GM10248 (cell line): Measurements from ENCODE around the gene OSMR.

Experiments used
- CTCF ChIA-PET: fragments of 300-600 bp; sonication (Branson Sonifier 250); formaldehyde crosslinking; extraction: SDS; loops from one replicate; lab custom pipeline; 2021; ENCODE audit warnings: antibody characterized with exemption; lab: Yijun Ruan, JAX
- POLR2A ChIA-PET: fragments of 350-650 bp; sonication (Branson Sonifier 250); formaldehyde crosslinking; extraction: SDS; loops from one replicate; lab custom pipeline; 2020; ENCODE audit warnings: antibody characterized with exemption; lab: Yijun Ruan, JAX
- DNase-seq: peaks from one replicate; pipeline ENCODE4 v3.0.0; 2012; ENCODE audit errors: extremely low spot score
- TF ChIP-seq, protein P1 (sequence below): IDR thresholded peaks from 2 replicates; pipeline ENCODE4 v1.5.1; 2012; ENCODE audit warnings: mild to moderate bottlenecking, low read depth; ENCODE audit errors: extremely low read depth, missing control alignments, control extremely low read depth

Gene OSMR

DNA sequence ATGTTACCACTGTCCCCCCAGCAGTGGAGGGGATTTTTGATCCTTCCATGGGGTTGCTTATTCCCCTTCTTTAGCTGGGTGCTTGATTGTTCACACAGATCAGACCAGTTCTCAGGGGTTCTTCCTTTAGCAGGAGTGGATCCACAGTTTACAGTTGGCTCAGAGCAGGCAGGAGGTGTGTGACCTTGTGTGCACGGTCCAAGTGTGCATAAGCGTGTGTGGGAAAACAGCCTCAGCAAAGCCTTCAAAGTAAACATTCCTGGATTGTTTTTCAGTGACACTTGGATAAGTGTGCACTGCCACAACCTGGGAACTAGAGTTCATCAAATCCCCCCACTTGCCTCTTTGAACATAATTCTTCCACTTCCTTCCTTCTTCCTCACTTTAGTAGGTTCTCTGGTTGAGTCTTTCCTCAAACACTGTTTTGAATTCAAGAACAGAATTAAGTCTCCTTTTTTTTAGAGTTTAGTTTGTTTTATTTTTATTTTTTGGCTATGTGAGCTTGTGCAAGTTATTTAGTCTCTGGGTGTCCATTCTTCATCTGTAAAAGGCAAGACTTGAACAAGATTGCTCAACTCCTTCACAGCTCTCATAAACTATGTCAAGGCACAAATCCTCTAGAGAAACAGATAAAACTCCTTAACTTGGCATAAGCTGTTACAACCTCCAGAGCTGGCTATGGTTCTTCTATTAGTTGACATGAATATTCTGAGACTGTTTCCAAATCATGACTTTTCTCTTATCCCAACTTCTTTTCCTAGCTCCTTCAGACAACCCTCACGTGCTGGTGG is 78.0 kb downstream of the OSMR start:
- CTCF ChIA-PET = interaction anchor here (1.0 to 4.2 kb wide), 7 partner anchors 10 to 482 kb away, joined by 3 to 32 read pairs (median 12); no protein-coding TSS in a partner anchor
- TF ChIP-seq, protein P1, sequence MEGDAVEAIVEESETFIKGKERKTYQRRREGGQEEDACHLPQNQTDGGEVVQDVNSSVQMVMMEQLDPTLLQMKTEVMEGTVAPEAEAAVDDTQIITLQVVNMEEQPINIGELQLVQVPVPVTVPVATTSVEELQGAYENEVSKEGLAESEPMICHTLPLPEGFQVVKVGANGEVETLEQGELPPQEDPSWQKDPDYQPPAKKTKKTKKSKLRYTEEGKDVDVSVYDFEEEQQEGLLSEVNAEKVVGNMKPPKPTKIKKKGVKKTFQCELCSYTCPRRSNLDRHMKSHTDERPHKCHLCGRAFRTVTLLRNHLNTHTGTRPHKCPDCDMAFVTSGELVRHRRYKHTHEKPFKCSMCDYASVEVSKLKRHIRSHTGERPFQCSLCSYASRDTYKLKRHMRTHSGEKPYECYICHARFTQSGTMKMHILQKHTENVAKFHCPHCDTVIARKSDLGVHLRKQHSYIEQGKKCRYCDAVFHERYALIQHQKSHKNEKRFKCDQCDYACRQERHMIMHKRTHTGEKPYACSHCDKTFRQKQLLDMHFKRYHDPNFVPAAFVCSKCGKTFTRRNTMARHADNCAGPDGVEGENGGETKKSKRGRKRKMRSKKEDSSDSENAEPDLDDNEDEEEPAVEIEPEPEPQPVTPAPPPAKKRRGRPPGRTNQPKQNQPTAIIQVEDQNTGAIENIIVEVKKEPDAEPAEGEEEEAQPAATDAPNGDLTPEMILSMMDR = no peak
- DNase-seq = no peak
- POLR2A ChIA-PET = no interaction called here

DNA sequence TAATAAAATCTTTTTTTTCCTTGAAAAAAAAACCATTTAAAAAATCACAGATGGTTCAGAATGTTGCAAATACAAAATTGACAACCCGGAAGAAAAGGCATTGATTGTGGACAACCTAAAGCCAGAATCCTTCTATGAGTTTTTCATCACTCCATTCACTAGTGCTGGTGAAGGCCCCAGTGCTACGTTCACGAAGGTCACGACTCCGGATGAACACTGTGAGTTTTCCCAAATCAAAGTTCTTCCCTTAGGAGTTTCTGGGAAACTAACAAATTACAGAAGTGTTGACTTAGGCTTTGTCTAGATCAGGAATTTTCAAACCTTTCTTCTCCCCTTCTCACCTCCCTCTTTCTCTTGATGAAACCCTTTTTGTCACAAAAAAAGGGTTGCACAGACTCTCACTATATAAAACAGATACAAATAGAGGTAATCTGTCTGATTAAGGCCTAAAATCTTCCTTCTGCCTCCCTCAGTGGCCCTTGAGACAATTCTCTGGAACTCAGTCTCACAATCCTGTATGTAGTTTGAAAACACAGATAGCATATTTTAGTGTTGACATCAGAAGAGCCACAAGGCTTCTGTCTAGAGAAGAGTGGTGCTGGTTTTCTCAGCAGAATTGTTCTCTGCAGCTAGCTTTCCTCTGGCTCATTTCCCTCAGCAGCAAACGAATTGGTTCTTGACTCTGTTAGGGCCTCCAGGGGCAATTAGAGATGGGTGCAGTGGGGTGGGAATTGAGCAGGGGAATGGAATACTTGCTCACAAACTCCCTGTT is 79.5 kb downstream of the OSMR start:
- CTCF ChIA-PET = interaction anchor here (1.4 to 4.2 kb wide), 2 partner anchors 12 to 484 kb away, joined by 4 to 32 read pairs; no protein-coding TSS in a partner anchor
- TF ChIP-seq, protein P1 = no peak
- DNase-seq = no peak
- POLR2A ChIA-PET = no interaction called here

DNA sequence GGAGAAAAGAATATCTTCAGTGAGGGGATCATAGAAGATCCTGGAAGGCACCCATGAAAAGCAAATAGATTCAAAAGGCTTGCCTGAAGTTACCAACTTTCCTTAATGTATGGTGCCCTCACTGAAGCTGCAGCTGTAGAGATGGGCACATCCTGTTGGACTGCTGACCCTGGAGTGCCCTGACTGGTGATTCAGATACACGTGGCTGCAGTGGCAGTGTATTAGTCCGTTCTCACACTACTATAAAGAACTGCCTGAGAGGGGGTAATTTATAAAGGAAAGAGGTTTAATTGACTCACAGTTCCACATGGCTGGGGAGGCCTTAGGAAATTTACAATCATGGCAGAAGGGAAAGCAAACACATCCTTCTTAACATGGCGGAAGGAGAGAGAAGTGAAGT is 80.3 kb downstream of the OSMR start:
- TF ChIP-seq, protein P1 = no peak
- DNase-seq = no peak
- ChIA-PET CTCF (interaction anchor here (1.7 kb wide), 1 partner anchor 11 kb away, joined by 5 read pairs; no protein-coding TSS in a partner anchor), POLR2A (no interaction called here)

DNA sequence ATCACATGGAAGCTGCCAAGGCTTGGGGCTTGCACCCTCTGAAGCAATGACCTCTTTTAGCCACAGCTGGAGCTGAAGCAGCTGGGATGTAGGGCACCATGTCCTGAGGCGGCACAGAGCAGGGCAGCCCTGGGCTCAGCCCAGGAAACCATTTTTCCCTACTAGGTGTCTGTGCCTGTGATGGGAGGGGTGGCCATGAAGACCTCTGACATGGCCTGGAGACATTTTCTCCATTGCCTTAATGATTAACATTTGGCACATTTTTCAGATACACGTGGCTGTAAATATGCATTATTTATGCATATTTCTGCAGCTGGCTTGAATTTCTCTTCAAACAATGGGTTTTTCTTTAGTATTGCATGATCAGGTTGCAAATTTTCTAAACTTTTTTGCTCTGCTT is 81.7 kb downstream of the OSMR start:
- CTCF ChIA-PET = interaction anchor here (0.7 to 1.7 kb wide), 2 partner anchors 9 to 486 kb away, joined by 3 to 5 read pairs; no protein-coding TSS in a partner anchor

DNA sequence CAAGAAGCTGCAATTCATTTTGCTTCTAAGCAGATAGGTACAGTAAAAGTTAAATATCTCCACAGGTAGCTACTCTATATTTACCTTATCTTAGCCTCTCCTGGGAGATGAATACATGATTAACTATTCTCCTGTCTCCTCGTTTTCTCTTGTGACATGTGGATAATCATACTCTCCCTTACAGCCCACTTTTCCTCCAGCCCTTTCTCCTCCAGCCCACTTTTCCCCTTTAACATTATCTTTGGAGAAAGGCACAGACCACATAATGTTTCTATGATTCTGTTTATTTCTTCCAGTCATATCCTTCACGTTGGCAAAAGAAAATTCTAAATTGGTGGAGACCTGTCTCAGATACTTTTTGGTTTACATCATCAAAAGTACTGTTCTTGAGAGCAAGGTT is 84.0 kb downstream of the OSMR start:
- ChIA-PET CTCF (interaction anchor here (2.0 kb wide), 1 partner anchor 8 kb away, joined by 9 read pairs; no protein-coding TSS in a partner anchor), POLR2A (no interaction called here)
- no peak for DNase-seq
- TF ChIP-seq, protein P1 = no peak

More for the DNA sequence above, 81.7 kb downstream of the OSMR start:
- TF ChIP-seq, protein P1 = no peak
- POLR2A ChIA-PET = no interaction called here
- no peak for DNase-seq

DNA sequence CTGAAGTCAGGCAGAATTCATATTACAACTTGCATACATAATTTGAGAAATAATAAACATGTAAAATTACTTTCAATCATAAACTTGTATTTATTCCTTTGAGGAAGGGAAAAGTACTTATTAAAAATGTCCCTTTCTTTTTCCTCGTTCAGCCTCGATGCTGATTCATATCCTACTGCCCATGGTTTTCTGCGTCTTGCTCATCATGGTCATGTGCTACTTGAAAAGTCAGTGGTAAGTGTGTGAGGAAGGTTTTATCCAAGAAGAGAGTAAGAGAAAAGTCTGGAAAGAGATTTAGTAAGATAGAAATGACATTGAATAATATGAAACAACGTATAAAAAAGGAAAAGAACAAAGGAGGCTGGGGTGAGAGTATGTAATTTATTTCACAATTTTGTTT is 85.9 kb downstream of the OSMR start:
- CTCF ChIA-PET = interaction anchor here (2.0 kb wide), 1 partner anchor 9 kb away, joined by 9 read pairs; no protein-coding TSS in a partner anchor
- POLR2A ChIA-PET = no interaction called here
- TF ChIP-seq, protein P1 = no peak
- no peak for DNase-seq
